Loucy (cell line): Measurements from ENCODE around the gene FOXL3.

Experiments
- H2AFZ ChIP-seq: fragments of 200-600 bp; sonication (generic); 2 replicates; pipeline ENCODE4 v1.6.0; 2016; ENCODE audit warnings: antibody characterized with exemption, mild to moderate bottlenecking, low read length, moderate library complexity
- H3F3A ChIP-seq: fragments of 200-600 bp; 2 replicates; pipeline ENCODE4 v1.6.0; 2016; ENCODE audit warnings: antibody characterized with exemption, low read depth, mild to moderate bottlenecking
- H3K27me3 ChIP-seq: fragments of 200-600 bp; sonication (generic); 2 replicates; pipeline ENCODE4 v1.6.1; 2014; ENCODE audit warnings: low read length, mild to moderate bottlenecking; ENCODE audit not compliant: insufficient read depth, poor library complexity, severe bottlenecking
- H3K36me3 ChIP-seq: fragments of 200-600 bp; sonication (generic); 2 replicates; pipeline ENCODE4 v1.6.1; 2016; ENCODE audit warnings: low read length; ENCODE audit not compliant: insufficient read depth
- H3K4me1 ChIP-seq: fragments of 200-600 bp; sonication (generic); 2 replicates; pipeline ENCODE4 v1.5.1; 2014; ENCODE audit warnings: low read length, mild to moderate bottlenecking; ENCODE audit not compliant: insufficient read depth, poor library complexity, severe bottlenecking
- H3K4me2 ChIP-seq: fragments of 200-600 bp; sonication (generic); 2 replicates; pipeline ENCODE4 v1.6.0; 2014; ENCODE audit warnings: antibody characterized with exemption, low read length, low read depth, mild to moderate bottlenecking; ENCODE audit not compliant: poor library complexity, severe bottlenecking
- H3K4me3 ChIP-seq: fragments of 200-600 bp; sonication (generic); 2 replicates; pipeline ENCODE4 v1.5.1; 2014; ENCODE audit warnings: low read length, mild to moderate bottlenecking, mixed read lengths; ENCODE audit not compliant: poor library complexity, severe bottlenecking
- H3K79me2 ChIP-seq: fragments of 200-600 bp; sonication (generic); 2 replicates; pipeline ENCODE4 v1.6.1; 2014; ENCODE audit warnings: low read length; ENCODE audit not compliant: insufficient read depth
- H3K9ac ChIP-seq: fragments of 200-600 bp; sonication (generic); 2 replicates; pipeline ENCODE4 v1.6.0; 2014; ENCODE audit warnings: mild to moderate bottlenecking, low read depth, low read length, moderate library complexity; ENCODE audit not compliant: poor library complexity, severe bottlenecking
- H3K9me2 ChIP-seq: fragments of 200-600 bp; sonication (generic); replicated peaks from 2 replicates; pipeline ENCODE4 v1.6.1; 2016; ENCODE audit warnings: low read depth, low read length, mixed read lengths
- H3K9me3 ChIP-seq: fragments of 200-600 bp; sonication (generic); 2 replicates; pipeline ENCODE4 v1.6.1; 2014; ENCODE audit warnings: mild to moderate bottlenecking, antibody characterized with exemption, low read length, low read depth; ENCODE audit not compliant: insufficient read depth
- H4K20me1 ChIP-seq: fragments of 200-600 bp; sonication (generic); 2 replicates; pipeline ENCODE4 v1.6.0; 2014; ENCODE audit warnings: antibody characterized with exemption, low read length, mild to moderate bottlenecking; ENCODE audit not compliant: insufficient read depth, poor library complexity, severe bottlenecking
- EZH2phosphoT487 ChIP-seq: fragments of 200-600 bp; IDR thresholded peaks from 2 replicates; pipeline ENCODE4 v1.6.1; 2018; ENCODE audit warnings: antibody characterized with exemption, mild to moderate bottlenecking, moderate library complexity, borderline replicate concordance
- TF ChIP-seq, protein P1 (sequence below): fragments of 200-600 bp; sonication (generic); conservative IDR thresholded peaks from 2 replicates; pipeline ENCODE4 v1.5.1; 2014; ENCODE audit warnings: mild to moderate bottlenecking, antibody characterized with exemption, low read length

Gene FOXL3

GRCh38 chr7:257647-257992, 32.4 kb upstream of the FOXL3 start:
- Histone ChIP-seq H3K9me2 (no peaks in the 10 kb centered on the region), H3K36me3 (no peaks in the 10 kb centered on the region), H3K4me3 (no peak overlapping the region), H3K27me3 (no peaks in the 10 kb centered on the region), H3K4me1 (no peaks in the 10 kb centered on the region), H3K4me2 (no peak overlapping the region), H3K79me2 (no peaks in the 10 kb centered on the region), H3F3A (no peaks in the 10 kb centered on the region), H2AFZ (no peak overlapping the region), H3K9me3 (peaks cover 45% of the 10 kb centered on the region; the same call in 1 of the 2 replicates), H3K9ac (no peak overlapping the region), H4K20me1 (no peaks in the 10 kb centered on the region)
- TF ChIP-seq, protein P1, sequence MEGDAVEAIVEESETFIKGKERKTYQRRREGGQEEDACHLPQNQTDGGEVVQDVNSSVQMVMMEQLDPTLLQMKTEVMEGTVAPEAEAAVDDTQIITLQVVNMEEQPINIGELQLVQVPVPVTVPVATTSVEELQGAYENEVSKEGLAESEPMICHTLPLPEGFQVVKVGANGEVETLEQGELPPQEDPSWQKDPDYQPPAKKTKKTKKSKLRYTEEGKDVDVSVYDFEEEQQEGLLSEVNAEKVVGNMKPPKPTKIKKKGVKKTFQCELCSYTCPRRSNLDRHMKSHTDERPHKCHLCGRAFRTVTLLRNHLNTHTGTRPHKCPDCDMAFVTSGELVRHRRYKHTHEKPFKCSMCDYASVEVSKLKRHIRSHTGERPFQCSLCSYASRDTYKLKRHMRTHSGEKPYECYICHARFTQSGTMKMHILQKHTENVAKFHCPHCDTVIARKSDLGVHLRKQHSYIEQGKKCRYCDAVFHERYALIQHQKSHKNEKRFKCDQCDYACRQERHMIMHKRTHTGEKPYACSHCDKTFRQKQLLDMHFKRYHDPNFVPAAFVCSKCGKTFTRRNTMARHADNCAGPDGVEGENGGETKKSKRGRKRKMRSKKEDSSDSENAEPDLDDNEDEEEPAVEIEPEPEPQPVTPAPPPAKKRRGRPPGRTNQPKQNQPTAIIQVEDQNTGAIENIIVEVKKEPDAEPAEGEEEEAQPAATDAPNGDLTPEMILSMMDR: no peak
- TF ChIP-seq EZH2phosphoT487: no peak

DNA sequence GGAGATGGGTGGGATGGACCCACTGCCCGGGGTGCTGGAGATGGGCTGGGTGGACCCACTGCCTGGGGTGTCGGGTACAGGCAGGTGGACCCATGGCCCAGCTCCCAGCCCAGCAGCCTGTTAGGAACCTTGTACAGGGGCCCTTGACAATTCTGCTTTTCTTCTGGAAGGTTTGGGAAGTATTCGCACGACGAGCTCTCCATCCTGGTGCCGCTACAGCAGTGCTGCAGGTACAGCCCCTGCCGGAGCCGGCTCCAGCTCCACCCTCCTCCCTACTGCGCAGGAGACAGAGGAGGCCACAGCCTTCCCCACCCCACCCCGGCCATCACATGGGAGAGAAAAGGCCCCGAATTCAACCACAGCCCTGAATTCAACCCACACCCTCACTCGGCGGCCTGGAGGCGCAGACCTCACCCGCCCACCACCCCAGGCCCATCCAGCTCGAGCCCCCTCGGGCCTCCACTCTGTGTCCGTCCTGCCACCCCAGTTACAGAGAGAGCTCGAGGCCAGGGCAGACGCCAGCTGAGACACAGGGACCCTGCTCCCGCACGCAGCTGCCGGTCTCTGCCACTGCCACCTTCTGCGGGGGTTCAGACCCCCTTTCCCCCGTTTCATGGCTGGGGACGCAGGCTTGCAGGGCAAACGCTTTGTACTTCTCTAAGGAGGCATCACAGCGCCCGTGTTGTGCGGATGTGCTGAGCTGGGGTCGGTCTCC, 31.3 kb upstream of the FOXL3 start:
- TF ChIP-seq, protein P1: no peak
- Histone ChIP-seq H3K9me2 (no peaks in the 10 kb centered on the region), H3K4me1 (no peaks in the 10 kb centered on the region), H3K79me2 (no peaks in the 10 kb centered on the region), H4K20me1 (no peaks in the 10 kb centered on the region), H2AFZ (no peak overlapping the region), H3K36me3 (no peaks in the 10 kb centered on the region), H3K9me3 (peaks cover 44% of the 10 kb centered on the region; the same call in 1 of the 2 replicates), H3K9ac (no peak overlapping the region), H3K4me3 (no peak overlapping the region), H3K4me2 (no peak overlapping the region), H3F3A (no peaks in the 10 kb centered on the region), H3K27me3 (no peaks in the 10 kb centered on the region)

GRCh38 chr7:259191-259505, 30.8 kb upstream of the FOXL3 start:
- Histone ChIP-seq H3F3A (no peaks in the 10 kb centered on the region), H3K4me3 (no peak overlapping the region), H3K4me2 (no peak overlapping the region), H3K4me1 (no peaks in the 10 kb centered on the region), H3K9ac (no peak overlapping the region), H3K27me3 (no peaks in the 10 kb centered on the region), H4K20me1 (no peaks in the 10 kb centered on the region), H2AFZ (no peak overlapping the region), H3K36me3 (no peaks in the 10 kb centered on the region), H3K9me2 (no peaks in the 10 kb centered on the region), H3K9me3 (peaks cover 42% of the 10 kb centered on the region; the same call in 1 of the 2 replicates), H3K79me2 (no peaks in the 10 kb centered on the region)
- TF ChIP-seq, protein P1: no peak
- TF ChIP-seq EZH2phosphoT487: no peak
